Measurements from ENCODE around the gene RB1.

GRCh38 chr13:48506092-48506701, 202.6 kb downstream of the RB1 start:
- TF ChIP-seq CTCF (IDR thresholded peaks at IDR 0.05) (no peak), POLR2A (IDR thresholded peaks at IDR 0.05) (no peak)

All from esophagus squamous epithelium (tissue), 4 donors.